ENCODE results near the gene IL18RAP.

IL18RAP gene

DNA sequence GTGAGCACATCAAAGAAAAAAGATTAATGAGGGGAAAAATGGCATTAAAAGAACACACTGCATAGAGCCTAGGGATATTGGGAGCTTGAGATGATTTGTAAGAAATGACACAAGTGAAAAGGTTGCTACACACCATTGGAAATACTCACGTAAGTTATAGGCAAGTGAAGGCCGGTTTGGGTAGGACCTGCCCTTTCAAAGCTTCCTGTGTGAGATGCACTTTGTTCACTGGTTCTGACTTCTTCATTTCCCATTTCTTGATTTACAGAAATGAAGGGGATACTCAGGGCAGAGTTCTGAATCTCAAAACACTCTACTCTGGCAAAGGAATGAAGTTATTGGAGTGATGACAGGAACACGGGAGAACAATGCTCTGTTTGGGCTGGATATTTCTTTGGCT lies at the start of gene IL18RAP:
Gene IL18RAP (plus strand): TSS at position 251 of the 400 bp plus-strand sequence. CDS start 118 bp downstream, at position 369.
- DNase-seq (ENCODE audit: low read depth, low spot score) = no peak
- Histone ChIP-seq H3K4me3 (no peak within 1 kb of the TSS), H3K9me3 (ENCODE audit: low read depth, low read length) (no peaks in the 10 kb centered on the region), H3K36me3 (ENCODE audit: insufficient read depth, low read length) (no peaks in the 10 kb centered on the region), H3K27ac (no peak within 1 kb of the TSS), H3K9ac (ENCODE audit: insufficient read length) (no peak within 1 kb of the TSS)
- TF ChIP-seq POLR2AphosphoS5 (IDR thresholded peaks at IDR 0.05; ENCODE audit: borderline replicate concordance, low read depth, low read length) = no peak
- TF ChIP-seq FOXP2 (optimal IDR thresholded peaks at IDR 0.05; ENCODE audit: control extremely low read depth, extremely low read length, insufficient read depth) = no peak
- TF ChIP-seq EZH2 (IDR thresholded peaks at IDR 0.05) = no peak

DNA sequence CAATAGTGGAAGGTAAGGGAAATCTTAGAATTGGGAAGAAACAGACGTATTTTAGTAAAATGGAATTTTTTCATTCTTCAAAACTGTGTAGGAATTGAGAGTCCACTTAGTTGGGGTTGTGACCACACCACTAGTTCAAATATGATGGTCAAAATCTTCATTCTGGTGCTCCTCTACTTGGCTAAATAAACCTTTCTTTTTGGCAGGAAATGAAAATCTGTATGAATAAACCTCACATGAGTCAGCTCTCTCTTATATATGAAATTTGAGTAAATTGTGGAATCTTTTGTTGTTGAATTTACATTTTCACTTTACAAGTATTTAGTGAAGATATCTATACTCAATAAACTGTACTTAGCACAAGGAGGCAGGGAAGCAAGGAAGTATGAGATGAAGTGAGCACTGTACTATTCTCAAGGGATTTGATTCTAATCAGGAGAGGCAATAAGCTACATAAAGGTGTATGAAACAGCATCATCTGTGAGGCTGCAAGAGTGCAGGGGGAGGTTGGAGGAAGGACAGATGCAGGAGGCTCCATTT lies 46.8 kb upstream of the IL18RAP start:
- no peak for TF ChIP-seq POLR2AphosphoS5 (IDR thresholded peaks at IDR 0.05; ENCODE audit: borderline replicate concordance, low read depth, low read length)
- no peak for TF ChIP-seq EZH2 (IDR thresholded peaks at IDR 0.05)
- no peak for TF ChIP-seq FOXP2 (optimal IDR thresholded peaks at IDR 0.05; ENCODE audit: control extremely low read depth, extremely low read length, insufficient read depth)
- H3K9me3 ChIP-seq (ENCODE audit: low read depth, low read length) = no peaks in the 10 kb centered on the region
- H3K27ac ChIP-seq = no peak overlapping the region
- no peak overlapping the region for H3K9ac ChIP-seq (ENCODE audit: insufficient read length)
- DNase-seq (ENCODE audit: low read depth, low spot score) = no peak
- no peaks in the 10 kb centered on the region for H3K36me3 ChIP-seq (ENCODE audit: insufficient read depth, low read length)
- no peak overlapping the region for H3K4me3 ChIP-seq

DNA sequence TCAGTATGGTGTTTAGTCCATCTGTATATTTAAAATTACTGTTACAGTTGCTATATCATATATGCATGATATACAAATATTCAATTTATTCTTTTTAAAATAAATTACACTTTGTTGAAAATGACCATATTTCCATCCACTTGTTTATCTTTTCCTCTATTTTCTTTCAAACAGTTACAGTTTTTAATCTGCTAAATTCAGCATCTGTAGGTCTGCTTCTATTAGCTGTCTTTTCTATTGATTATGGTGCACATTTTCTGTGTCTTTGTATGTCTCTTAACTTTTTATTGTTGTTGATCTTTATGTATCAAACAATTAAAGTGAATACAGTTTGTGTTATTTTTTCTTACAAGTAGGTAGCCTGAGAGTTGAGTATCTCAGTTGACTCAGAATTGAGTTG lies 39.2 kb upstream of the IL18RAP start:
- Histone ChIP-seq H3K9me3 (ENCODE audit: low read depth, low read length) (no peaks in the 10 kb centered on the region), H3K27ac (no peak overlapping the region), H3K9ac (ENCODE audit: insufficient read length) (no peak overlapping the region), H3K36me3 (ENCODE audit: insufficient read depth, low read length) (no peaks in the 10 kb centered on the region), H3K4me3 (no peak overlapping the region)
- DNase-seq (ENCODE audit: low read depth, low spot score) = no peak
- no peak for TF ChIP-seq EZH2 (IDR thresholded peaks at IDR 0.05)
- no peak for TF ChIP-seq POLR2AphosphoS5 (IDR thresholded peaks at IDR 0.05; ENCODE audit: borderline replicate concordance, low read depth, low read length)
- no peak for TF ChIP-seq FOXP2 (optimal IDR thresholded peaks at IDR 0.05; ENCODE audit: control extremely low read depth, extremely low read length, insufficient read depth)

DNA sequence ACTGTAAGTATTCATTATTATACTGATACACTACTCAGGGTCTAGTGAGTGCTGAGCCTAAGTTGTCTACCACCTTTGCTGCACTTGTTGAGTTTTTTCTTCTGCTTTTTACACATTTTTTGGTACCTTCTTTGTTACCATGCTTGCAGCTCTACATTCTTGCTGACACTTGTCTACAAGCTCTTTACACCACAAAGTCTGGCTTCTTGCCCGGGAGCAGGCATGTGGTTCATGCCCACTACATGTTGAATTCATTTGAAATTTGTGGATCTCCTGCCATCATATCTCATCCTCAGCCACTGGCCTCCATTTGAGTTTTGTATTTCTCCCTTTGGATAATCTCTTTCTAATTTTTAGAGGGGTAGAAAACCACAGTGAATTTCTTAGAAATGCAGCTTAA lies 37.4 kb upstream of the IL18RAP start:
- DNase-seq (ENCODE audit: low read depth, low spot score) = no peak
- H3K27ac ChIP-seq = no peak overlapping the region
- H3K4me3 ChIP-seq = no peak overlapping the region
- H3K36me3 ChIP-seq (ENCODE audit: insufficient read depth, low read length) = no peaks in the 10 kb centered on the region
- H3K9me3 ChIP-seq (ENCODE audit: low read depth, low read length) = no peaks in the 10 kb centered on the region
- H3K9ac ChIP-seq (ENCODE audit: insufficient read length) = no peak overlapping the region
- TF ChIP-seq POLR2AphosphoS5 (IDR thresholded peaks at IDR 0.05; ENCODE audit: borderline replicate concordance, low read depth, low read length) (no peak), FOXP2 (optimal IDR thresholded peaks at IDR 0.05; ENCODE audit: control extremely low read depth, extremely low read length, insufficient read depth) (no peak), EZH2 (IDR thresholded peaks at IDR 0.05) (no peak)

GRCh38 chr2:102386004-102386403 lies 37.0 kb upstream of the IL18RAP start:
- Histone ChIP-seq H3K9ac (ENCODE audit: insufficient read length) (no peak overlapping the region), H3K9me3 (ENCODE audit: low read depth, low read length) (no peaks in the 10 kb centered on the region), H3K36me3 (ENCODE audit: insufficient read depth, low read length) (no peaks in the 10 kb centered on the region), H3K27ac (no peak overlapping the region), H3K4me3 (no peak overlapping the region)
- DNase-seq (ENCODE audit: low read depth, low spot score) = no peak
- no peak for TF ChIP-seq POLR2AphosphoS5 (IDR thresholded peaks at IDR 0.05; ENCODE audit: borderline replicate concordance, low read depth, low read length)
- TF ChIP-seq EZH2 (IDR thresholded peaks at IDR 0.05) = no peak
- TF ChIP-seq FOXP2 (optimal IDR thresholded peaks at IDR 0.05; ENCODE audit: control extremely low read depth, extremely low read length, insufficient read depth) = no peak

DNA sequence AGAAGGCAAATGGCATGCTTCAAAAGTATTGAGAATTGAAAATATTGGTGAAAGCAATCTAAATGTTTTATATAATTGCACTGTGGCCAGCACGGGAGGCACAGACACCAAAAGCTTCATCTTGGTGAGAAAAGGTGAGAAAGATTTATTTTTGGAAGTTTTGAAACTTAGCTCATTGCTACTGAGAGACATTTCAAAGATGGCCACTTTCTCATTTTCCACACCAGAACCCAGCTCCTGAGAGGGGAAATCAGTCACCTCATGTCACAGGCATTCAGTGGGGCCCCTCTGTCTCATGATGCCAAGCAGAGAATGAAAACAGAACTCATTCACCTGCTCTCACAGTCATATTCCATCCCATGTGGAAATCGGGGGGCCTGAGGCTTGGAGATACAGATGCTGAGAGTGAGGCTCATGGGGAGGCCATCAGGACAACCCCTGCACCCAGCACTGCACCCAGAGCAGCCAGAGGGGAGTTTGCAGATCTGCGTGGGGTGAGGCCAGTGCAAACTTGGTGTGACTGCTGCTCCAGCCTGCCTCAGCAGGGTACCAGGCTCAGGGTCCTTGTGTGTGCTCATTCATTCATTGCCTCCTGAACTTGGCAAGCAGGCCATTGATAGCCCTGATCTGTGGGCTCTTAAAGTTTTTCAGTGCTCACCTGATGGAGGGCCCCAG lies 36.0 kb upstream of the IL18RAP start:
- Histone ChIP-seq H3K27ac (no peak overlapping the region), H3K9ac (ENCODE audit: insufficient read length) (no peak overlapping the region), H3K9me3 (ENCODE audit: low read depth, low read length) (no peaks in the 10 kb centered on the region), H3K4me3 (no peak overlapping the region), H3K36me3 (ENCODE audit: insufficient read depth, low read length) (no peaks in the 10 kb centered on the region)
- TF ChIP-seq POLR2AphosphoS5 (IDR thresholded peaks at IDR 0.05; ENCODE audit: borderline replicate concordance, low read depth, low read length) (no peak), EZH2 (IDR thresholded peaks at IDR 0.05) (no peak), FOXP2 (optimal IDR thresholded peaks at IDR 0.05; ENCODE audit: control extremely low read depth, extremely low read length, insufficient read depth) (no peak)
- DNase-seq (ENCODE audit: low read depth, low spot score) = no peak

- no peak overlapping the region for H3K27ac ChIP-seq
- no peaks in the 10 kb centered on the region for H3K9me3 ChIP-seq (ENCODE audit: low read depth, low read length)
- DNase-seq (ENCODE audit: low read depth, low spot score) = no peak
- no peak overlapping the region for H3K9ac ChIP-seq (ENCODE audit: insufficient read length)
- TF ChIP-seq FOXP2 (optimal IDR thresholded peaks at IDR 0.05; ENCODE audit: control extremely low read depth, extremely low read length, insufficient read depth) (no peak), EZH2 (IDR thresholded peaks at IDR 0.05) (no peak), POLR2AphosphoS5 (IDR thresholded peaks at IDR 0.05; ENCODE audit: borderline replicate concordance, low read depth, low read length) (no peak)
- no peaks in the 10 kb centered on the region for H3K36me3 ChIP-seq (ENCODE audit: insufficient read depth, low read length)
- no peak overlapping the region for H3K4me3 ChIP-seq
These were observed 35.0 kb upstream of the IL18RAP start for GRCh38 chr2:102387763-102388546.

GRCh38 chr2:102391565-102391964 lies 31.4 kb upstream of the IL18RAP start:
- no peaks in the 10 kb centered on the region for H3K36me3 ChIP-seq (ENCODE audit: insufficient read depth, low read length)
- H3K27ac ChIP-seq = no peak overlapping the region
- no peak for DNase-seq (ENCODE audit: low read depth, low spot score)
- no peaks in the 10 kb centered on the region for H3K9me3 ChIP-seq (ENCODE audit: low read depth, low read length)
- TF ChIP-seq EZH2 (IDR thresholded peaks at IDR 0.05) = no peak
- no peak for TF ChIP-seq FOXP2 (optimal IDR thresholded peaks at IDR 0.05; ENCODE audit: control extremely low read depth, extremely low read length, insufficient read depth)
- H3K4me3 ChIP-seq = no peak overlapping the region
- no peak overlapping the region for H3K9ac ChIP-seq (ENCODE audit: insufficient read length)
